Islet precursor cell (in vitro differentiated cells): ENCODE results near the gene SURF4.

Experiments used
- DNase-seq: peaks from one replicate; pipeline ENCODE4 v3.0.0-alpha.2; 2018

The SURF4 gene

GRCh38 chr9:133371261-133371711, 4.6 kb downstream of the SURF4 start:
- DNase-seq = no peak

- no peak for DNase-seq
Observed at GRCh38 chr9:133370685-133371084, 5.2 kb downstream of the SURF4 start.

GRCh38 chr9:133369933-133370332, 5.9 kb downstream of the SURF4 start:
- DNase-seq = no peak

- no peak for DNase-seq
Observed at GRCh38 chr9:133369422-133369821, 6.4 kb downstream of the SURF4 start.

- DNase-seq = no peak
Observed at GRCh38 chr9:133368249-133368881, 7.5 kb downstream of the SURF4 start.

GRCh38 chr9:133367778-133368177, 8.1 kb downstream of the SURF4 start:
- no peak for DNase-seq

GRCh38 chr9:133367221-133367620, 8.6 kb downstream of the SURF4 start:
- no peak for DNase-seq

- no peak for DNase-seq
Observed at GRCh38 chr9:133366435-133366834, 9.4 kb downstream of the SURF4 start.

- DNase-seq = no peak
Observed at GRCh38 chr9:133362359-133363044, 13.4 kb downstream of the SURF4 start.

GRCh38 chr9:133361507-133362092, 14.3 kb downstream of the SURF4 start:
- DNase-seq = no peak

GRCh38 chr9:133360400-133361393, 15.2 kb downstream of the SURF4 start:
- no peak for DNase-seq

GRCh38 chr9:133359399-133360175, 16.3 kb downstream of the SURF4 start:
- DNase-seq = peak; percentile 69

GRCh38 chr9:133357656-133358055, 18.2 kb downstream of the SURF4 start:
- DNase-seq = no peak

GRCh38 chr9:133356391-133357091, 19.3 kb downstream of the SURF4 start, which contains the start of the genes SURF1 and SURF2:
Gene SURF1 (minus strand): TSS chr9:133356487. CDS start chr9:133356453, 34 bp downstream.
Gene SURF2 (plus strand): TSS chr9:133356550. CDS start chr9:133356593, 43 bp downstream.
- DNase-seq = peak; percentile 94

GRCh38 chr9:133355881-133356357, 19.9 kb downstream of the SURF4 start:
- DNase-seq = no peak

GRCh38 chr9:133354766-133355165, 21.1 kb downstream of the SURF4 start:
- DNase-seq = no peak

- DNase-seq = no peak
Observed at GRCh38 chr9:133353548-133353947, 22.3 kb downstream of the SURF4 start.

GRCh38 chr9:133352635-133353340, 23.1 kb downstream of the SURF4 start:
- no peak for DNase-seq

GRCh38 chr9:133351908-133352634, 23.8 kb downstream of the SURF4 start:
- DNase-seq = peak; percentile 94

GRCh38 chr9:133351526-133351907, 24.3 kb downstream of the SURF4 start:
- DNase-seq = no peak
